SK-N-SH treated with all-trans-retinoic acid at 6 μM for 48 hours (cell line): ENCODE results near the gene SHANK3.

Experiments used
- ARNTL ChIP-seq: fragments of 450-650 bp; formaldehyde crosslinking; IDR thresholded peaks from 2 replicates; pipeline ENCODE4 v1.5.0; 2020; ENCODE audit warnings: low read depth, mild to moderate bottlenecking, moderate library complexity, borderline replicate concordance
- GLIS3 ChIP-seq: fragments of 250-450 bp; sonication (Bioruptor Pico); IDR thresholded peaks from 2 replicates; pipeline ENCODE4 v1.5.0; 2020; ENCODE audit warnings: mild to moderate bottlenecking, moderate library complexity
- ISL1 ChIP-seq: fragments of 250-450 bp; sonication (Bioruptor Pico); IDR thresholded peaks from 2 replicates; pipeline ENCODE4 v2.1.2; 2022; ENCODE audit warnings: mild to moderate bottlenecking, moderate library complexity
- OSR1 ChIP-seq: fragments of 250-450 bp; sonication (Bioruptor Pico); IDR thresholded peaks from 2 replicates; pipeline ENCODE4 v1.8.0; 2022; ENCODE audit warnings: moderate library complexity, mild to moderate bottlenecking, inconsistent platforms
- PPARA ChIP-seq: fragments of 250-450 bp; sonication (Bioruptor Pico); IDR thresholded peaks from 2 replicates; pipeline ENCODE4 v1.5.0; 2020; ENCODE audit warnings: mild to moderate bottlenecking, borderline replicate concordance
- RARB ChIP-seq: fragments of 250-450 bp; sonication (Bioruptor Pico); IDR thresholded peaks from 2 replicates; pipeline ENCODE4 v1.8.0; 2021; ENCODE audit warnings: mild to moderate bottlenecking, moderate library complexity
- ZFP3 ChIP-seq: fragments of 250-450 bp; sonication (Bioruptor Pico); IDR thresholded peaks from 2 replicates; pipeline ENCODE4 v1.5.0; 2020; ENCODE audit warnings: mild to moderate bottlenecking, moderate library complexity
- ZFP30 ChIP-seq: fragments of 450-650 bp; formaldehyde crosslinking; IDR thresholded peaks from 2 replicates; pipeline ENCODE4 v1.5.0; 2022; ENCODE audit warnings: mild to moderate bottlenecking, moderate library complexity
- ZNF565 ChIP-seq: fragments of 450-650 bp; formaldehyde crosslinking; conservative IDR thresholded peaks from 2 replicates; pipeline ENCODE4 v1.5.0; 2020; ENCODE audit warnings: low read depth, mild to moderate bottlenecking, moderate library complexity
- ZNF70 ChIP-seq: fragments of 450-650 bp; formaldehyde crosslinking; IDR thresholded peaks from 2 replicates; pipeline ENCODE4 v1.5.0; 2020; ENCODE audit warnings: mild to moderate bottlenecking, moderate library complexity
- TF ChIP-seq, protein P1 (sequence below): fragments of 250-450 bp; sonication (Bioruptor Pico); IDR thresholded peaks from 2 replicates; pipeline ENCODE4 v1.8.0; 2020; ENCODE audit warnings: mild to moderate bottlenecking, moderate library complexity, borderline replicate concordance
- TF ChIP-seq, protein P2 (sequence below): fragments of 250-450 bp; sonication (Bioruptor Pico); IDR thresholded peaks from 2 replicates; pipeline ENCODE4 v1.5.1; 2020; ENCODE audit warnings: low read depth, mild to moderate bottlenecking, moderate library complexity
- TF ChIP-seq, protein P3 (sequence below): fragments of 250-450 bp; sonication (Bioruptor Pico); IDR thresholded peaks from 2 replicates; pipeline ENCODE4 v1.5.1; 2021; ENCODE audit warnings: mild to moderate bottlenecking, moderate library complexity

DNA sequence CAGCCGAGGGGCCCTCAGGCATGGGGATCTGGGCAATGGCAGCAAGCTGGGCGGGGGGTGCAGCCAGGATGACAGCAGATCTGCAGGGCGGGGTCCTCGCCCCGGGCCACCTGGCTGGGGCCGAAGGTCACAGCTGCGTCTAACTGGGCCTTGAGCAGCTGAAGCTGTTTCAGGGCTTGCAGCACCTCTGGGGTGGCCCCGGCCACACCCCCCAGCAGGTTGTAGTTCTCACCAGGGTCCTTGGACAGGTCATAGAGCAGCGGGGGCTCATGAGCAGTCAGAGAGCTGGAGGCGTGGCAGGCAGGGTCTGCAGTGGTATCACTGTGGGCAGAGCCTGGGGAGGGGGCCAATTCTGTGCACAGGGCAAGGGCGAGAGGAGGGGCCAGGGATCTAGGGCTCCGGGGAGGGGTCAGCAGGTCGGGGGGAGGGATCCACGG lies 47.5 kb upstream of the SHANK3 start:
- TF ChIP-seq RARB (CRISPR knock-in tag) (no peak), OSR1 (no peak), ZNF565 (CRISPR knock-in tag) (no peak), ARNTL (CRISPR knock-in tag) (no peak), ZNF70 (CRISPR knock-in tag) (no peak), GLIS3 (CRISPR knock-in tag) (no peak), ZFP30 (CRISPR knock-in tag) (no peak), ZFP3 (CRISPR knock-in tag) (no peak), PPARA (CRISPR knock-in tag) (no peak), ISL1 (no peak)
- TF ChIP-seq, protein P1, sequence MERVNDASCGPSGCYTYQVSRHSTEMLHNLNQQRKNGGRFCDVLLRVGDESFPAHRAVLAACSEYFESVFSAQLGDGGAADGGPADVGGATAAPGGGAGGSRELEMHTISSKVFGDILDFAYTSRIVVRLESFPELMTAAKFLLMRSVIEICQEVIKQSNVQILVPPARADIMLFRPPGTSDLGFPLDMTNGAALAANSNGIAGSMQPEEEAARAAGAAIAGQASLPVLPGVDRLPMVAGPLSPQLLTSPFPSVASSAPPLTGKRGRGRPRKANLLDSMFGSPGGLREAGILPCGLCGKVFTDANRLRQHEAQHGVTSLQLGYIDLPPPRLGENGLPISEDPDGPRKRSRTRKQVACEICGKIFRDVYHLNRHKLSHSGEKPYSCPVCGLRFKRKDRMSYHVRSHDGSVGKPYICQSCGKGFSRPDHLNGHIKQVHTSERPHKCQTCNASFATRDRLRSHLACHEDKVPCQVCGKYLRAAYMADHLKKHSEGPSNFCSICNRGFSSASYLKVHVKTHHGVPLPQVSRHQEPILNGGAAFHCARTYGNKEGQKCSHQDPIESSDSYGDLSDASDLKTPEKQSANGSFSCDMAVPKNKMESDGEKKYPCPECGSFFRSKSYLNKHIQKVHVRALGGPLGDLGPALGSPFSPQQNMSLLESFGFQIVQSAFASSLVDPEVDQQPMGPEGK: no peak
- TF ChIP-seq, protein P2, sequence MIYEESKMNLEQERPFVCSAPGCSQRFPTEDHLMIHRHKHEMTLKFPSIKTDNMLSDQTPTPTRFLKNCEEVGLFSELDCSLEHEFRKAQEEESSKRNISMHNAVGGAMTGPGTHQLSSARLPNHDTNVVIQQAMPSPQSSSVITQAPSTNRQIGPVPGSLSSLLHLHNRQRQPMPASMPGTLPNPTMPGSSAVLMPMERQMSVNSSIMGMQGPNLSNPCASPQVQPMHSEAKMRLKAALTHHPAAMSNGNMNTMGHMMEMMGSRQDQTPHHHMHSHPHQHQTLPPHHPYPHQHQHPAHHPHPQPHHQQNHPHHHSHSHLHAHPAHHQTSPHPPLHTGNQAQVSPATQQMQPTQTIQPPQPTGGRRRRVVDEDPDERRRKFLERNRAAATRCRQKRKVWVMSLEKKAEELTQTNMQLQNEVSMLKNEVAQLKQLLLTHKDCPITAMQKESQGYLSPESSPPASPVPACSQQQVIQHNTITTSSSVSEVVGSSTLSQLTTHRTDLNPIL: no peak
- TF ChIP-seq, protein P3, sequence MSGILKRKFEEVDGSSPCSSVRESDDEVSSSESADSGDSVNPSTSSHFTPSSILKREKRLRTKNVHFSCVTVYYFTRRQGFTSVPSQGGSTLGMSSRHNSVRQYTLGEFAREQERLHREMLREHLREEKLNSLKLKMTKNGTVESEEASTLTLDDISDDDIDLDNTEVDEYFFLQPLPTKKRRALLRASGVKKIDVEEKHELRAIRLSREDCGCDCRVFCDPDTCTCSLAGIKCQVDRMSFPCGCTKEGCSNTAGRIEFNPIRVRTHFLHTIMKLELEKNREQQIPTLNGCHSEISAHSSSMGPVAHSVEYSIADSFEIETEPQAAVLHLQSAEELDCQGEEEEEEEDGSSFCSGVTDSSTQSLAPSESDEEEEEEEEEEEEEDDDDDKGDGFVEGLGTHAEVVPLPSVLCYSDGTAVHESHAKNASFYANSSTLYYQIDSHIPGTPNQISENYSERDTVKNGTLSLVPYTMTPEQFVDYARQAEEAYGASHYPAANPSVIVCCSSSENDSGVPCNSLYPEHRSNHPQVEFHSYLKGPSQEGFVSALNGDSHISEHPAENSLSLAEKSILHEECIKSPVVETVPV (CRISPR knock-in tag): no peak
